SKM-1 (cell line): ENCODE results near the gene CD52.

Source experiments
- DNase-seq: peaks from one replicate; lab custom pipeline; 2025; ENCODE audit not compliant: unreplicated experiment; lab: John Stamatoyannopoulos, UW

Gene CD52

GRCh38 chr1:26353976-26354820, 36.4 kb downstream of the CD52 start, which contains the start of gene CRYBG2:
TSS of gene CRYBG2 (minus strand) at chr1:26354130. CDS start at chr1:26346657, 7,473 bp downstream.
- no peak for DNase-seq

- no peak for DNase-seq
Measured at GRCh38 chr1:26354972-26355371, 37.2 kb downstream of the CD52 start.

GRCh38 chr1:26356106-26356505, 38.3 kb downstream of the CD52 start:
- DNase-seq: no peak

- DNase-seq: no peak
Measured at GRCh38 chr1:26357121-26357602, 39.4 kb downstream of the CD52 start.

GRCh38 chr1:26358411-26359384, 40.9 kb downstream of the CD52 start:
- DNase-seq: no peak

- no peak for DNase-seq
Measured at GRCh38 chr1:26359981-26360806, 42.4 kb downstream of the CD52 start.

- no peak for DNase-seq
Measured at GRCh38 chr1:26360807-26361604, 43.2 kb downstream of the CD52 start.

- DNase-seq: no peak
Measured at GRCh38 chr1:26361605-26362122, 43.9 kb downstream of the CD52 start.

- no peak for DNase-seq
Measured at GRCh38 chr1:26362331-26362730, 44.6 kb downstream of the CD52 start.

- peak; percentile 64 for DNase-seq
Measured at GRCh38 chr1:26363549-26364448, 46.0 kb downstream of the CD52 start.

- no peak for DNase-seq
Measured at GRCh38 chr1:26364956-26365355, 47.2 kb downstream of the CD52 start.

- no peak for DNase-seq
Measured at GRCh38 chr1:26367441-26367840, 49.7 kb downstream of the CD52 start.

GRCh38 chr1:26368006-26368405, 50.2 kb downstream of the CD52 start:
- no peak for DNase-seq

GRCh38 chr1:26368486-26368885, 50.7 kb downstream of the CD52 start:
- DNase-seq: no peak
